Mesenchymal stem cell (in vitro differentiated cells and primary cell): Measurements from ENCODE around the gene PDCL2.

Source experiments
- DNase-seq: peaks from one replicate; pipeline ENCODE4 v3.0.0-alpha.2; 2013
- H2AFZ ChIP-seq: one replicate; pipeline ENCODE4 v1.6.1; 2013; ENCODE audit warnings: low read depth, mild to moderate bottlenecking, control low read depth, inconsistent platforms, low read length, moderate library complexity
- H2AK5ac ChIP-seq: 2 replicates; pipeline ENCODE4 v1.6.1; 2013; ENCODE audit warnings: low read length, moderate library complexity, mild to moderate bottlenecking, inconsistent platforms; ENCODE audit not compliant: severe bottlenecking
- H2BK120ac ChIP-seq: one replicate; pipeline ENCODE4 v1.6.1; 2013; ENCODE audit warnings: low read depth, mild to moderate bottlenecking, inconsistent platforms, low read length, moderate library complexity
- H2BK12ac ChIP-seq, 2 experiments: one replicate each; pipeline ENCODE4 v1.6.1; 2013; ENCODE audit warnings: inconsistent platforms in 2 of 2, low read length in 2 of 2, mild to moderate bottlenecking in 2 of 2, moderate library complexity in 2 of 2, control low read depth in 1 of 2
- H2BK15ac ChIP-seq: one replicate; pipeline ENCODE4 v1.6.1; 2013; ENCODE audit warnings: mild to moderate bottlenecking, low read depth, inconsistent platforms; ENCODE audit not compliant: poor library complexity, severe bottlenecking
- H2BK5ac ChIP-seq: 2 replicates; pipeline ENCODE4 v1.6.1; 2013; ENCODE audit warnings: low read depth, mild to moderate bottlenecking, low read length, control low read depth, inconsistent platforms; ENCODE audit not compliant: poor library complexity, severe bottlenecking
- H3K14ac ChIP-seq, 2 experiments: one replicate each; pipeline ENCODE4 v1.6.1; 2013; ENCODE audit warnings: inconsistent platforms in 2 of 2, low read length in 2 of 2, control low read depth in 1 of 2, mild to moderate bottlenecking in 1 of 2, moderate library complexity in 1 of 2
- H3K18ac ChIP-seq, 2 experiments: one replicate each; pipeline ENCODE4 v1.6.1; 2013; ENCODE audit warnings: inconsistent platforms in 2 of 2, low read length in 2 of 2, control low read depth in 1 of 2, low read depth in 1 of 2, mild to moderate bottlenecking in 1 of 2
- H3K23ac ChIP-seq, 2 experiments: one replicate each; pipeline ENCODE4 v1.6.1; 2013; ENCODE audit warnings: inconsistent platforms in 2 of 2, low read length in 2 of 2, mild to moderate bottlenecking in 2 of 2, moderate library complexity in 2 of 2, control low read depth in 1 of 2
- H3K27ac ChIP-seq: 2 replicates; pipeline ENCODE4 v1.5.1; 2013; ENCODE audit warnings: mild to moderate bottlenecking, moderate library complexity, low read length, control low read depth, inconsistent platforms; ENCODE audit not compliant: poor library complexity, severe bottlenecking
- H3K27me3 ChIP-seq, 2 experiments: 2 replicates each; pipeline versions ENCODE4 v1.6.1 to v1.7.0; 2013; ENCODE audit warnings: low read length in 2 of 2, mild to moderate bottlenecking in 2 of 2, moderate library complexity in 2 of 2, control low read depth in 1 of 2, inconsistent platforms in 1 of 2; ENCODE audit not compliant: control insufficient read depth in 1 of 2, insufficient read depth in 1 of 2
- H3K36me3 ChIP-seq, 2 experiments: 2 replicates each; pipeline versions ENCODE4 v1.6.1 to v1.7.0; 2013; ENCODE audit warnings: low read length in 2 of 2, control low read depth in 1 of 2, inconsistent platforms in 1 of 2, low read depth in 1 of 2, mild to moderate bottlenecking in 1 of 2; ENCODE audit not compliant: insufficient read depth in 2 of 2, control insufficient read depth in 1 of 2
- H3K4ac ChIP-seq, 2 experiments: one replicate each; pipeline ENCODE4 v1.6.1; 2013; ENCODE audit warnings: inconsistent platforms in 2 of 2, low read length in 2 of 2, mild to moderate bottlenecking in 2 of 2, moderate library complexity in 2 of 2, control low read depth in 1 of 2, low read depth in 1 of 2
- H3K4me1 ChIP-seq: 2 replicates; pipeline ENCODE4 v1.6.1; 2013; ENCODE audit warnings: low read depth, low read length, control low read depth; ENCODE audit not compliant: control insufficient read depth, insufficient read depth
- H3K4me2 ChIP-seq: 2 replicates; pipeline ENCODE4 v1.6.1; 2013; ENCODE audit warnings: low read length, mild to moderate bottlenecking, inconsistent platforms; ENCODE audit not compliant: poor library complexity, severe bottlenecking
- H3K4me3 ChIP-seq, 2 experiments: 2 replicates each; pipeline versions ENCODE4 v1.5.1 to v1.7.0; 2013; ENCODE audit warnings: low read length in 2 of 2, mild to moderate bottlenecking in 2 of 2, control low read depth in 1 of 2, low read depth in 1 of 2; ENCODE audit not compliant: insufficient read depth in 1 of 2
- H3K79me1 ChIP-seq: replicated peaks from 2 replicates; pipeline ENCODE4 v1.6.1; 2013; ENCODE audit warnings: mild to moderate bottlenecking, control low read depth, low read length, inconsistent platforms; ENCODE audit not compliant: poor library complexity, severe bottlenecking
- H3K9ac ChIP-seq: 2 replicates; pipeline ENCODE4 v1.7.0; 2013; ENCODE audit warnings: mild to moderate bottlenecking, low read length, moderate library complexity
- H3K9me3 ChIP-seq: 2 replicates; pipeline ENCODE4 v1.7.0; 2013; ENCODE audit warnings: mild to moderate bottlenecking, low read length; ENCODE audit not compliant: control insufficient read depth
- H4K8ac ChIP-seq: one replicate; pipeline ENCODE4 v1.6.1; 2013; ENCODE audit warnings: inconsistent platforms, mild to moderate bottlenecking, low read length, moderate library complexity
- H4K91ac ChIP-seq: one replicate; pipeline ENCODE4 v1.6.1; 2013; ENCODE audit warnings: mild to moderate bottlenecking, low read length, inconsistent platforms
- WGBS: methylation state at CpG from one replicate; pipeline ENCODE4 v1.1.7; 2013; ENCODE audit warnings: mixed read lengths; 5-methylcytosine and 5-hydroxymethylcytosine counted together

PDCL2 gene

DNA sequence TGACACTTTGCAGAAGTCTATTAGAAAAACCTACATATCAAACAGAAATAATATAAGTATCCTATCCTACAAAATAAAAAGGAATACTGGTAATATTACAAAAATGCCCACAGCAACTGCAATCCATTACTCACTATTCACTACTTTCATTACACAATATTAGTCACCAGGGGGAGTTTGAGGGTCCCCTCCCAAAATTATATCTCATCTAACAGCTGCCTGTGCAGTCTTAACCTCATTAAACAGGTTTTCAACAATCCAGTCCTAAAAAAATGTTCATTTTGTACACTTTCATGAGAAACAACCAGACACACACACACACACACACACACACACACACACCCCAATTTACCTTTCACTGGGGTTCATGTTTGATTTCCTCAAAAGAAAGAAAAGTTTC is 48.2 kb downstream of the PDCL2 start:
- Histone ChIP-seq H3K4me2 (no peak overlapping the region), H4K91ac (no peak overlapping the region), H3K4me1 (peaks cover 2% of the 10 kb centered on the region), H2AFZ (no peak overlapping the region), H2BK120ac (no peak overlapping the region), H3K9me3 (no peaks in the 10 kb centered on the region), H3K27ac (no peak overlapping the region), H2BK5ac (no peak overlapping the region), H2BK15ac (no peak overlapping the region), H3K14ac (no peak overlapping the region), H3K27me3 (no peaks in the 10 kb centered on the region), H2AK5ac (no peak overlapping the region), H4K8ac (no peak overlapping the region), H3K18ac (no peak overlapping the region), H3K23ac (no peak overlapping the region), H3K9ac (peak overlapping the region; percentile 92), H3K79me1 (peaks cover 7% of the 10 kb centered on the region), H3K4ac (no peak overlapping the region), H2BK12ac (no peak overlapping the region), H3K36me3 (peaks cover 0 to 3% of the 10 kb centered on the region in 2 experiments), H3K4me3 (peak overlapping the region in 1 of 2 experiments; percentile 94)
- DNase-seq: peak; percentile 23

DNA sequence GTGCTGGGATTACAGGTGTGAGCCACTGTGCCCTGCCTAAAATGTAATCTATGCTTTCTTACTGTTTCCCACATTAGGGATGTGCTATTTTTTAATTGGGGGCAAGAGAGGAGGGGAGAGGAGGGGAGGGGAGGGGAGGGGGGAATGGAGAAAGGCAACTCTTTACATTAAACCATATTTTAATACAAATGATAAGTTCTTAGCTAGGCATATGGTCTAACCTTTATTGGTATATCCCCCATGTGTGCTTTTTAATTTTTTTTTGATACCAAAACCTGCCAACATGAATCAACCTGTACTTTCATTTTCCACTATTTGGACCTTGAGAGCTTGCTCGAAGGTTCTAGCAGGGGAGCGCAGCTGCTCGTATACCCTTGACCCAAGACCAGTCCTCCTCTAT is 51.8 kb downstream of the PDCL2 start:
- H2BK120ac ChIP-seq: no peak overlapping the region
- WGBS: 100% methylated on average over 2 of the region's 3 CpGs
- peaks cover 2% of the 10 kb centered on the region for H3K4me1 ChIP-seq
- no peak for DNase-seq
- no peaks in the 10 kb centered on the region for H3K9me3 ChIP-seq
- H2BK12ac ChIP-seq: no peak overlapping the region
- H2AFZ ChIP-seq: no peak overlapping the region
- H4K91ac ChIP-seq: no peak overlapping the region
- H3K9ac ChIP-seq: no peak overlapping the region
- H2BK15ac ChIP-seq: no peak overlapping the region
- no peak overlapping the region for H3K4me3 ChIP-seq
- no peak overlapping the region for H3K18ac ChIP-seq
- no peak overlapping the region for H4K8ac ChIP-seq
- H3K4ac ChIP-seq: no peak overlapping the region
- H3K79me1 ChIP-seq: peaks cover 12% of the 10 kb centered on the region
- H3K36me3 ChIP-seq: peaks cover 0 to 3% of the 10 kb centered on the region in 2 experiments
- no peaks in the 10 kb centered on the region for H3K27me3 ChIP-seq
- no peak overlapping the region for H3K23ac ChIP-seq
- no peak overlapping the region for H3K27ac ChIP-seq
- H3K4me2 ChIP-seq: no peak overlapping the region
- no peak overlapping the region for H2BK5ac ChIP-seq
- no peak overlapping the region for H3K14ac ChIP-seq
- no peak overlapping the region for H2AK5ac ChIP-seq

DNA sequence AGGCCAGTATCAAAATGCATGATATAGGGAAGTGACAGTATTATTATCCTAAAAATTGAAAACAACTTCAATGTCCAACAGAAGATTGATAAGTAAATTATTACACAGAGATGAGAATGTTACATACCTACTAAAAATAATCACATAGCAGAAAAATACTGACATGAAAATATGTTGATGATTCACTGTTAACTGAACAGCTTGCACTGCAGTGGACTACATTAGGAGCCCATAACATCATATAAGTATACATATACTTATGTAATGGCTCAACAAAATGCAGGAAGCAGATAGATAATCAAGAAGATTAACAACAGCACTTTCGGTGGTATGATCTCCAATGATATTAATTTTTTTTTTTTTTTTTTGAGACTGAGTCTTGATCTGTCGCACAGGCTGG is 52.4 kb downstream of the PDCL2 start:
- Histone ChIP-seq H3K79me1 (peaks cover 12% of the 10 kb centered on the region), H3K18ac (no peak overlapping the region), H2BK15ac (no peak overlapping the region), H3K27me3 (no peaks in the 10 kb centered on the region), H3K9me3 (no peaks in the 10 kb centered on the region), H3K4me2 (no peak overlapping the region), H2BK12ac (no peak overlapping the region), H2AFZ (no peak overlapping the region), H4K91ac (no peak overlapping the region), H3K9ac (no peak overlapping the region), H3K27ac (no peak overlapping the region), H4K8ac (no peak overlapping the region), H3K14ac (no peak overlapping the region), H3K4me3 (no peak overlapping the region), H3K4ac (no peak overlapping the region), H3K23ac (no peak overlapping the region), H3K36me3 (peaks cover 0 to 3% of the 10 kb centered on the region in 2 experiments), H2BK120ac (no peak overlapping the region), H3K4me1 (peaks cover 2% of the 10 kb centered on the region), H2BK5ac (no peak overlapping the region), H2AK5ac (no peak overlapping the region)
- no peak for DNase-seq
- 100% methylated on average over 2 of the region's 2 CpGs for WGBS

DNA sequence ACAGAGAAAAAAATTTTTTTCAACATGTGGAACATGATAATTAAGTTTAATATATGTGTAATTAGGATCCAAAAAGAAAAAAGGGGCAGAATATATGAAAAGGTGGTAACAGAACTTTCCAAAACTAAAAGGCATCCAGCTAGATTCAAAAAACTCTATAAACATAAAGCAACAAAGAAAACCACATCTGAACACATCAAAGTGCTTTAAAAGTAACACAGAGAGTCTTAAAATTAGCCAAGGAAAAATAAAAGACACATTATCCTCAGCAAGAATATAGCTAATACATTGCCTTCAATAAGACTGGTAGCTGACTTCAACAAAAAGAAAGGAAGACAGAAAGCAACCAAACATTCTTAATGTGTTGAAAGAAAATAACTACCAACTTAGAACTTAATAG is 53.5 kb downstream of the PDCL2 start:
- no peak overlapping the region for H4K8ac ChIP-seq
- H3K27me3 ChIP-seq: no peaks in the 10 kb centered on the region
- H3K23ac ChIP-seq: no peak overlapping the region
- peaks cover 2% of the 10 kb centered on the region for H3K4me1 ChIP-seq
- H3K9ac ChIP-seq: no peak overlapping the region
- H3K27ac ChIP-seq: no peak overlapping the region
- H3K79me1 ChIP-seq: peaks cover 13% of the 10 kb centered on the region
- no peak for DNase-seq
- H3K9me3 ChIP-seq: no peaks in the 10 kb centered on the region
- H3K4me2 ChIP-seq: no peak overlapping the region
- no peak overlapping the region for H2BK12ac ChIP-seq
- H2BK5ac ChIP-seq: no peak overlapping the region
- H3K4ac ChIP-seq: no peak overlapping the region
- no peak overlapping the region for H2AFZ ChIP-seq
- peaks cover 0 to 3% of the 10 kb centered on the region in 2 experiments for H3K36me3 ChIP-seq
- H2BK15ac ChIP-seq: no peak overlapping the region
- H3K4me3 ChIP-seq: no peak overlapping the region
- H2AK5ac ChIP-seq: no peak overlapping the region
- H3K18ac ChIP-seq: no peak overlapping the region
- no peak overlapping the region for H2BK120ac ChIP-seq
- H4K91ac ChIP-seq: no peak overlapping the region
- H3K14ac ChIP-seq: no peak overlapping the region
